Activated gamma-delta T cell treated with anti-CD3 and anti-CD28 coated beads, Interleukin-2, amount 50 U/mL, for 16 hours (primary cell): Measurements from ENCODE around the gene GNAI1.

Experiments
- DNase-seq: peaks from one replicate; pipeline ENCODE4 v3.0.0-alpha.2; 2020; ENCODE audit warnings: low read depth

The GNAI1 gene

DNA sequence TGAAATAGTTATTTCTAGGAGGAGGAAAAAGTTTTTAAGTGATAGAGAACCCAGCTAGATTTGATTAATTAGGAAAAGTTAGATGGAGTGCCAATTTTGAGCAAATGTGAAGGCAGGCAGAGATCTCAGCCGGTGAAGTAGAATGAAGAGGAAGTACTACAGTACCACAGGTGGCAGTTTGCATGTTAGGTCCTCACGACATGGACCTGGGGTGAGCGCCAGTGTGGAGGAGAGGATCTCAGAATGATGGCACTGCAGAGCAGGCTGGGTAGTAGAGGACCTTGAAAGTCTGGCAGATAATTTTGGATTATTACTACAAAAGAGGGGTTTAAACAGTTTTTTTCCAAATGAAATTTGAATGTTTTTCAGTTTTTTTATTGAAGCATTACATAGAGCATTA is 81.1 kb downstream of the GNAI1 start:
- no peak for DNase-seq

DNA sequence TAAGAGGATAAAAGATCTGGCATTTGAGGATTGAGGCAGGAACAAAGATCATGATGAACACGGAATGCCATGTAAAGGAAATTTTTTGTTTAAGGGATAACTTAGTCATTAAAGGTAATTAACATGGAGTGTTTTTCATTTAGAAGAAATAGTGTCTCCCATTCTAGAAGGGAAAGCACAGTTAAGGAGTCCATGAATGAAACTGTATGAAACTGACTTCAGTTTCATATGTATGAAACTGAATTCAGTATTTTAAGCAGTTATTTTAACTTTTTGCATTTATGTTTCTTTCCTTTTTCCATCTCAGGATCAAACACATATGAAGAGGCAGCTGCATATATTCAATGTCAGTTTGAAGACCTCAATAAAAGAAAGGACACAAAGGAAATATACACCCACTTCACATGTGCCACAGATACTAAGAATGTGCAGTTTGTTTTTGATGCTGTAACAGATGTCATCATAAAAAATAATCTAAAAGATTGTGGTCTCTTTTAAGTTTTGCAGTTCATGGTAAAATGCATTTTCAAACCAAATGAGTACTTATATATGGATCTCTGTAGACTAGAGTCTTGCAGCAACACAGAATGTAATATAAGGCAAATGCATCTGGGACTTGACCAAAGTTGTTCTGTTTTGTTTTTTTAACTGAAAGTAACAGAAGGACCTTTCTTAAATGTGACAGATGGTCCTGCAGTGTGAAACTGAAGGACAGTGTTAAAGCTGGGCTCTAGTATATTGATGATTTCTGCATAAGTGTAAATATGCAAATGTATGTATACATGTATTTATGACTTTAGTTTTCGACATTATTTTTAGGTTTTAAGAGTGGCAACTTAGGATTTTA is 82.6 kb downstream of the GNAI1 start:
- DNase-seq, result no peak

DNA sequence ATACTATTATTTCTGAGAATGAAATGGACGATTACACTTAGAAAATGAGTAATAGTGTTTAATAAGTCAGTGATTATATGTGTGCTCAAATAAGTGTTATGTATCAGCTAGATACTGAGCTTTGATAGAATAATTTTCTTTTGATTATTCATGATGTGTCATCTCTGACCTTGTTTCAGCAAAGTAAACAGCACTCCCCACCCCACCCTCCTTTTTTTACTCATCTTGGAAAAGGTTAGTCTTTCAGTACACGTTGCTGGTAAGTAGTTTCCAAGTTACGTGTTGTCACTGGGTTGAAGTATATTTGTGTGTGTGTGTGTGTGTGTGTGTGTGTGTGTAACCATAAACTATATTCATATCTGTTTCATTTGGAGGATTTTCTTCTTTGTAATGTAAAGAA is 84.1 kb downstream of the GNAI1 start:
- no peak for DNase-seq

DNA sequence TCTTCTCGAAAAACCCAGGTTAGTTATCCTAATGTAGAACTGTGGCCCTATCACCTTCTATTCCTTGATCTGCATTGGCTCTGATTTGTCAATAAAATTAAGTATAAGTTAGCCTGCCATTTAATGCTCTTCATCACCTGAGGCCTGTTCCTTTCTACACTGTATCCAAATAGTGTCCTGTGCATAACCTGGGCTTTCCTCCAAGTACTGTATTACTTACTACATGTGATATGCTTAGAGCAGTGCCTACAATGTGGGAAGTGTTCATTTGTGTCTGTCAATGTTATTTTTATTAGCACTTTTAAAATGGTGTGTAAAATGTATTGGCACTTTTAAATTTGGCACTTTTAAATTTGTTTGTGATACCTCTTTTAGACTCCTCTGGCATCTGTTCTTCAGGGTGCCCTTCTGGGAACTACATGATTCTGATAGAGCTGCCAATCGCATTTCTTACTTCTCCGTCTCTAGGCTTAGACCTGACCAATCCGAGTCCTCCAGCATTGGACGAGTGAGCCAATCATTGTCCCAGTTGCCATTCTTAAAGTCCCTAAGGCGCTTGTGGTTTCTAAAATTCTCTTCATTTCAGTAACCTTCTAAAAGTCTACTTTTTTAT is 85.5 kb downstream of the GNAI1 start:
- no peak for DNase-seq

DNA sequence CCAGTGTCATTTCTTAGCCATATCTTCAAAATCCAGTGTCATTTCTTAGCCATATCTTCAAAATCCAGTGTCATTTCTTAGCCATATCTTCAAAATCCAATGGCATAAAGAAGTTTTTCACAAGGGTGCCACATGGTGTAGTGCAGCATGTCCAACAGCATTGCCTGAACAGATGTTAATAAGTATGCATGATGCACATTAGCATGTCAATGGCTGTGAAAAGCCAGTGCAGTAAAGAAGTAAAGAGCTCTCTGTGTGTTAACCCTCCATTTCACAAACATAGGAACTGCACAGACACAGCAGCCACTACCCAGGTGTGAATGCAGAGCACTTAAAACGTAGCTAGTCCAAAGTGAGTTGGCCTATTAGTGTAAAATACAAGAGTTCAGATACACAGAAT is 89.8 kb downstream of the GNAI1 start:
- no peak for DNase-seq

DNA sequence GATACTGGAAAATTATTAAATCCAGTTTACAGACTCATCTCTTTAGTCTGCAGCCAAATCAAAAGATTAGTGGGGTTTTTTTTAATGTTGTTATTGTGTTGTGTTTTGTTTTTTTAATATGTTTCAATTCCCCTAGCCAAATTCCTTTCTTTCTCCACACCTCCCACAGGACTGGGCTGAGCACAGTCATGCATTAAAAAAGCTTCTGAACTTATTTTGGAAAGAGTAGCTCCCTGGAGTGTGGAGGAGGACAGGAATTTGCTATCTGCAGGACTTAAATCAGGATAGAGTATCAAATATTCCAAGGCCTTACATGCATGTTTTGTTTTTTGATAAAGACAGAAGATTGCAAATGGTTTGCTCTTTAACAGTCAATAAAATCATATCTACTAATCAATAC is 90.7 kb downstream of the GNAI1 start:
- DNase-seq, result no peak

DNA sequence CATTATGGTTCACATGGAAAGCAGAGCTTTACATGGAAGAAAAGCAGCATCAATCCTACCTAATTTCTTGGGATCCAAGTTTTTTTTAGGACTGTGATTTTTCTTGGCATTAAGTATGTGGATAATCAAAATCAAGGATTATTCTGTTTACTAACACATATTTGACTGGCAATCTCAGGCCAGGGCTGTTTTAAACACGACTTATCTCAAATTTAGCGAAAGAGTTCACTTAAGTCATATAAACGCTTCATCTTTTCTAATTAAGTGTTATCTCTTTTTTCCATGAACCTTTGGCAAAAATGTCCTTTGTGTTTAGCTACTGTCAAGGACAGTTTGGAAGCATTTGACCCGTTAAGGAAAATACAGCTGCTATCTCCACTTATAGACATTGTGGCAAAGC is 92.0 kb downstream of the GNAI1 start:
- no peak for DNase-seq

DNA sequence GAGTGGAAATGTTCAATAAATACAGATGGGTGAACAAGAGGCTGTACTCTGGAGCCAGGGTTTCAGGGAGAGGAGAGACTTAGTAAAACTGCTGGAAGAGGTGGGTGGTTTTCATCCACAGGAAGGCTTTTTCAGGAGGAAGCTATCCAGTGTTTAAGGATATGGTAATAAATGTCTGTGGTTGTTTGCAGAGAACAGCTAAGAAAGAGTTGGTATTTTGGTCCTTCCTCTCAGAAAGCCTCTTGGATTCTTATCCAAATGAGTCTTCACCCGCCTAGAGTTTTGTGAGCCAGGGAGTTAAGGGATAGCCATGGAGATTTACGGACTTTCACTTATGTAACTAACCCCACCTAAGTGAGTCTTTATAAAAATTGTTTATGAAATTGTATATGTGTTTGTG is 95.7 kb downstream of the GNAI1 start:
- no peak for DNase-seq

DNA sequence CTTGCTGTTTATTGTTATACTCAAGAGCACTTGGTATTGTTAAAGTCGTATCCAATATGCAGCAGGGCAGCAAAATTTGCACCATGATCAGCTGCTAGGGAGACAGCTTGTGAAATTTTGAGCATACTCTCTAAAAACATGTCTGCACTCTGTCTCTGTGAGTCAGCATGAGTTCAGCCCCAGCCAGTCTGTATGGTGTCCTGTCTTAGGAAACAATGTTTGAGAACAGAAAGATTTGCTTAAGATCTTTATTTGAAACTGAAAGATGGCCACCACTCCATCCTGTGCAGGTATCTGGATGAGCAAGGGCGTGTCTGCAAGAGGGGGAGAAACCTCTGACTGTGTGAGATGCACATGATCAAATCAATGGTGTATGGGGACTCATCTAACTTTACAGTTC is 97.1 kb downstream of the GNAI1 start:
- DNase-seq, result no peak

DNA sequence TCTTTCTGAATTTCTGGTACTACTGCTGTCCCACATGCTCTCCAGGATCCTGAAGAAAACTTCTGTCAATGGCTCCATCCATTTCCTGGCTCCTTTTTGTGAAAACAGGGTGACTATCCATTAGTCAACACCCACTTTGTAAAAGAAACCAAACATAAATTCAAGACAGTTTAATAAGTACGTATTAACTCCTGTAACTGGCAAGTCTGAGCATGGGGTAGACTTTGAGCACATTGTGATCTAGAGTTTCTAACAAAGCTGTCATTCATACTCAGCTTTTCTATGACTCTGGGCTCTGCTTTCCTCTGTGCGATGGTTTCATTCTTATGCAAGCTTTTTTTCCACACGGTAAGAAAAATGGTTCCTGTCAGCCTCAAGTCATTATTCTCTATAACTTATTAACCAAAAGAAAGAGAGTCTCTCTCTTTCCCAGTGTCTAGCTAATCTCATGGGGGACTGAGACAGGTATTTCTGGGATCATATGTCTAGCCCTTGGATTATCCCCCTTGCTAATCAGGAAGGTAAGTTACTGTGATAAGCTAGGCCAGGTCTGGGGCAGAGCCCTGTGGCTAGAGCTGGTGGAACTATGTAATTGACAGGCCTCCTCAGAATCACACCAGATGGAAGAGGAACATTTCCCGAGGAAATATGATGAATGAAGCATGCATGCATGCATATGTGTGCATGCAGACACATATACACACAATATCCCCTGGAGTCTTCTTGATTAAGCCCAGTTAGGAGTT is 98.5 kb downstream of the GNAI1 start:
- DNase-seq, result no peak

DNA sequence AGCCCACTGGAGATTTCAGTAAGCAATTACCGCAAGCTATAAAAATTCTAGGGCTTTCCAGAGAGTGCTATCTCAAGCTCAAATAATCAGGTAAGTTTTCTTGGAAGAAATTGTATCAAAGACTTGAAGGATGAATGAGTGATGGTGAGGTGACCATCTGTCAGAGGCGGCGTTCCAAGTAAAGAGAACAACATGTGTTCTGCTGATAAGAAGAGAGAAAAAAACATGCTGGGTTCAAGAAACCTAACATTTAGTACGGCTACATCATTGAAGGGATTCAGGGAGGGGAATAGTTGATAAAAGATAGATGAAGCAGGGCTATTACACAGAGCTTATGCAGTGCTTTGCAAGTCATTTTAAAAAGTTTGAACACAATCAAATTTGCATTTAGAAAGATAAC is 100.7 kb downstream of the GNAI1 start:
- no peak for DNase-seq

DNA sequence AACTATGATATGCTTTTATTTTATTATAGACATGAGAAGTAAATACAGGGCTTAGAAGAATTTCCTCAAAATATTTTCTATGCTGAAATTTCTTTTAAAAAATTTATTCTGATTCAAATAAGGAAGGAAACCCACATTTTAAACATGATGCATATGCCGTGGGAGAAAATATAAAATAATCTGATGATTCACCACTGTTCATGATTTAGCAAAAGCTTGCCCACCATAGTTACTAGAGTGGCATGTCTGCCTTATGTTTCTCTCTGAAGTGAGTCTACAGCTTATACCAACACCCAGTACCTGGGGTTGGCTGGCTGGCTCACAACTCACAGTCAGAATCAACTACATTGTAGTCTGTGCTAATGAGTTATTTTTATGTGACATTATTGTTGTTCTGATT is 102.0 kb downstream of the GNAI1 start:
- no peak for DNase-seq

DNA sequence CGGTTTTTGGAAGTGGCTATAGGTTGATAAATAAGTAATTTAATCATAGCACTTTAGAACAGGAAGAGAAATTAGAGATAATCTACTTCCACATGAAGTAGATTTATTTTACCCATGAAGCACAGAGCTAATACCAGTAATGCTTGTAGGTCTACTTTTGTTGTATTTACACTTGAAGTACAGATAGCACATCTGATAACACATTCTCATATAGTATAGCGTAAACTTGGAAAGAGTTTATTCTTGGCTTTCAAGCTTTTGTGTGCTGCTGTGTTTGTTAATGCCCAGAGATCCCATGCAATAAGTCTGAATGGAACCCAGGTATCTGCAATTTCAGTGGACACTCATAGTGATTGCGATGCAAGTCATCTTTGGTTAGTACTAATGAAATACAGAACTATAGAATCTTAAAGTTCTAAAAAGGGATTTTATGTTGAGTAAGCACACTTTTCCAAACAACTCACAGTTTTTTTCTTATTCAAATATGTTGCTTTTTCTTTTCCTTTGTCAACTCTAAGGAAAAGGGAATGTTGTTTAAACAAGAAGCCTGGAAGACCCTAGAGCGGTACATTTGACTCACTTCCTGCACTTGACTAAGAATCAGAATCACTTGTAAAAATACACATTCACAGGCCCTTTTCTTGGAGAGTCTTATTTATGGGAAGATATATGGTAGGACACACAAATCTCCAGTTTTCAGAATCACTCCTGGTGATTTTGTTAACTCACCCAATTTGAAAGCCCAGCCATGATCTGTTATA is 105.8 kb downstream of the GNAI1 start:
- no peak for DNase-seq

DNA sequence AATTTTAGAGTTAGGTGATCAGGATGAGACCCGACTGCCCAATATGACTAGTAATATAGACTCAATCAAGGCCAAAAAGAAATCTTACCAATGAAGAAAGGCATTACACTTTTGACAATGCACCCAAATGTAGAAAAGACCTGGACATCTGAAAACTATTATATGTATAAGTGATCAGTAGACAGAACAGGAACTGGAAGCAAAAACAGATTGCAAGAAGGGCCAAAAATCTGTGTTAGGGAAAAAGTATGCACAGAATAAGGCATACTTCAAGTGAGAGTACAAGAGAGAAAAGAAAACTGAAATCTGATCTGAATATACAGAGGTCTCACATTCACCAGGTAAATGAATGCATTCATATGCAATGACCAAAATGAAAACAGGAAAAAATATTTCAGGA is 107.0 kb downstream of the GNAI1 start:
- DNase-seq, result no peak

DNA sequence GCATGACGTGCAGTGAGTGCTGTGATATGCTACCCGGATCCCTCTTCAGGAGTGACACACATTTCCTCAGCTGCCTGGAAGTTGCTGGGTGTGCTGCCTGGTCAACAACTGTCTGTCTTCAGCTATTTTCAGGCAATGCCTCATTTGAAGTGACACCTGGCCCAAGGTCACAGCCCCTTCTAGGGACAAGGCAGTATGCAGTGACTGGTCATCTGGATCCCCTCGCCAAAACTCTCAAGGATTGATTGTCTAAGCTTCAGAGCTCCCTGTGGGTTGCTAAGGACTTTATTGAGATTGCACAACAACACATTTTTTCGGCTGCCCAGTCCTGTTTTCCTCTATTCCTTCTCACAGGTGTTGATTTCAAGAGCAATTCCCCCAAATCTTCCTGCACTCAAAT is 108.8 kb downstream of the GNAI1 start:
- DNase-seq, result no peak

DNA sequence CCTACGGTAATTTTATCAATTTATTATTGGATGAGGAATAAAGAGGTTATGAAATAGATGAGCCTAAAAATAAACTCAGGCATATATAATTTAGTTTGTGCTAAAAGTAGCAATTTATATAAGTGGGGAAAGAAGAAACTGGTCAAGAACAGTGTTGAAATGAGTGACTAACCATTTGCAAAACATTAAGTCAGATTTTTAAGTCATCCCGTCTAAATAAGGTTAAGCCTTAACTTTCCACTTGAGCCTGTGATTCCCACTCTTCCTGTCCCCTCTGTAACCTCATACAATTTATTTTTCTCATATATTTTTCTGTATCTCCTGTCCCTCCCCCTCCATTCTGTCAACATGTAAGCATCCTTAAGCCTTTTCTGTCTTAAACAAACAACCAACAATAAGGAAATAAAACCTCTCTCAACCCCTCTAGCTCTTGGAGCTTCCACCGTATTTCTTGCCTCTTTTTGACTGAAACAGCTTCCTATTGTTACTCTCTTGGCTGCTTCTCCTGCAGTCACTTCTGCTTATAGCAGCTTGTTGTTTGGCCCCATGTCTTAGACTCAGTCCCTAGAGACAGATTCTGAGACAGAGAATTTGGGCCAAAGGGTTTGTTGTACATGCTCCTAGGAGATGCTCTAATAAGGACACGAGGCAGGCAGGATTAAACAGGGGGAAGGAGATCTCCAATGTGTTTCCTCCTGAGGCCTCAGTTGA is 109.7 kb downstream of the GNAI1 start:
- DNase-seq, result no peak

DNA sequence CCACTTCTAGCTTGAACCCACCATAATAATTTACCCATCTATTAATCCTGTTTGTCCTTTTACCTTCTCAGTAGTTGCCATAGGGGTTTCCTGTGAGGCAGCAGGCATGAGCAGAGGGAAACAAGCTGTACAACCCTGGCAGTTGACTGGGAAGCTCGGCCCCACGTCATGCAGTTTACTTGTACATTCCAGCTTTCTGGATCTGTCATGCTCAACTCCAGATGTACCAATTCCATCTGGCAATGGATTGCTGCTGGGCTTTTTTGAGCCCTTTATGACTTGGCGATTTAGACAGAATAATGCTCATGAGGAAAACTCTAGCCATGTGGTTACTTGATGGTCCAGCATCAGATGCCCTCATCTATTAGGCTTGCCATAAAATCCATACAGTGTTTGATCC is 112.5 kb downstream of the GNAI1 start:
- DNase-seq, result no peak

DNA sequence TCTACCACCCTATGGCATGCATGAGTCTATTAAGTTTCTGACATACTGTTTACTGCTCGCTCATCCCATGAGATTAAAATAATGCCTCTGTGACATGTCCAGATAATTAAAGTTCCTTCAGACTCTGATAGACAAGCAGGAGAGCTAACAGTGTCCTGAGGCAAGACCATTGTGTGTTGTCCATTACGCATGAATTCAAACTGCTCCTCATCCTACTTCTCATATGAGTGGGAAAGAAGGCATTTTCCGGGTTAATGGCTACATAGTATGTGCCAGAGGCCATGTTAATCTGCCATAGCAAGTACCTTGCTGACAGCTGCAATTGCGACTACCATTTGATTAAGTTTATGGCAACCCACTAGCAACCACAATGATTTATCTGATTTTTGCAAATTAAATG is 113.3 kb downstream of the GNAI1 start:
- DNase-seq, result no peak

DNA sequence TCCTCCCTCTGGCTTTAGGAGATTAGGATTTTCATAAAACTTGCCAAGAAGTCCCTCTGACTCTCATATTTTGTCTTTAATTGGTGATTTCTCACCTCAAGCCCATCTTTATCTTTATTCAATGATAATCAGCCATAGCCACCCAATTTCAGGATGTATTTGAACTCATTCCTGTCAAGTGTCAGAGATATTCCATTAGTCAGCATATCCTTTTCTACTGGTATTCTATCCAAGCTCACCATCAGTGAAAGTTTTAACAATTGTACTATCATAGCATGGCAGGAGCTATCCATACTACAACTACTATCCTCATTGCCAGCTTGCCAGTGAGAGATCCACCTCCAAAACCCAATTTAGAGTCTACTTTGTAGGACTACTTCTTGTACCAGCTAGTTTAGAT is 114.6 kb downstream of the GNAI1 start:
- no peak for DNase-seq

DNA sequence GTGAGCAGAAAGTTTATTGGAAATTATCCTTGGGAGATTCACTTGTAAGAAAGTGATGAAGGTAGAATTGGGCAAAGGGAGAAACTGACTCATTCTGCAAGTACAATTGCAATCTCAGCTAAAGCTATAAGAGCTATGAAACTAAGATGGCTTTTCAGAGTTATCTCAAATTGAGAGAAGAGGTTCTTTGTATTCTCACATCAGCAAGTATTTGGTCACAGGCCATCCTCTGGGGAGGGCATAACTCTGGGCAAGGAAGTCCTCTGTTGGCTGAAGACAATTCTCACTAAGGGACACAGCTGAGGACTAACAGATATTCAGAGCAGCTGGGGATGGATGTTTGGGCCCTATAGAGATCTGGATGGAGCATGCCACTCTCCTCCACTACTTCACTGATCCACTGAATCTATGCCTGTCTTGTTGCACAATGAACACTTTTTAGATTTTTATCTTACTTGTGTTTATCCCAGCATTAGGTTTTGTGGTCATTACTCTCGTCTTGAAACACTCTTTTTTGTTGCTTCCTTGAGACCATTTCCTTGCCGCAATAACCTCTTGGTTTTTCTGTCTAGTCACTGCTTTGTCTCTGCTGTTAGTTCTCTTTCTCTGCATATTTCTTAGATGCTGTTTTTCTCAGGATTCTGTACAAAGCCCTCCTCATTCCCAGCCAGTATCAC is 115.1 kb downstream of the GNAI1 start:
- DNase-seq, result no peak

DNA sequence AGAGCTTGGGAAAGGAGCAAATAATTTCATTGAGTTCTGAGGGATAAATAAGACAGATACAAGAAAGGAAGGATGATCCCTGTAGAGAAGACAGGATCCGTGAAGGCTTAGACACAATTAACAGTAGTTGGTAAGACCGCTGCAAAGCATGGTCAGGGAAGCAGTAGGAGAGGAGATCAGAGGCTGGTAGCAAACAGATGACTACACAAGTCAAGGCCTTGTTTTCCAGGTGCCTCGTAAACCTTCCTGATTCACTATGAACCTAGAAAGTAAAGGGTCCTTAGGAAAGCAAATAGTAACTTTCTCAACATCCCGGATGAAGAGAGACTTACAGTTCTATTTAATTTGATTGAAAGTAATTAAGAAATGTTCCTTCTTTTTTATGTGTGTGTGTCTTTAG is 118.6 kb downstream of the GNAI1 start:
- no peak for DNase-seq
